MM.1S (cell line): Measurements from ENCODE around the gene LRG1.

Source experiments
- EZH2 ChIP-seq: fragments of 300-600 bp; sonication (generic); optimal IDR thresholded peaks from 2 replicates; pipeline ENCODE3; 2017; ENCODE audit warnings: low read depth, mild to moderate bottlenecking, antibody characterized with exemption, low read length, mixed read lengths
- TF ChIP-seq, protein P1 (sequence below): fragments of 300-600 bp; sonication (generic); IDR thresholded peaks from 2 replicates; pipeline ENCODE4 v1.5.1; 2016; ENCODE audit warnings: antibody characterized with exemption, low read length, mixed read lengths

DNA sequence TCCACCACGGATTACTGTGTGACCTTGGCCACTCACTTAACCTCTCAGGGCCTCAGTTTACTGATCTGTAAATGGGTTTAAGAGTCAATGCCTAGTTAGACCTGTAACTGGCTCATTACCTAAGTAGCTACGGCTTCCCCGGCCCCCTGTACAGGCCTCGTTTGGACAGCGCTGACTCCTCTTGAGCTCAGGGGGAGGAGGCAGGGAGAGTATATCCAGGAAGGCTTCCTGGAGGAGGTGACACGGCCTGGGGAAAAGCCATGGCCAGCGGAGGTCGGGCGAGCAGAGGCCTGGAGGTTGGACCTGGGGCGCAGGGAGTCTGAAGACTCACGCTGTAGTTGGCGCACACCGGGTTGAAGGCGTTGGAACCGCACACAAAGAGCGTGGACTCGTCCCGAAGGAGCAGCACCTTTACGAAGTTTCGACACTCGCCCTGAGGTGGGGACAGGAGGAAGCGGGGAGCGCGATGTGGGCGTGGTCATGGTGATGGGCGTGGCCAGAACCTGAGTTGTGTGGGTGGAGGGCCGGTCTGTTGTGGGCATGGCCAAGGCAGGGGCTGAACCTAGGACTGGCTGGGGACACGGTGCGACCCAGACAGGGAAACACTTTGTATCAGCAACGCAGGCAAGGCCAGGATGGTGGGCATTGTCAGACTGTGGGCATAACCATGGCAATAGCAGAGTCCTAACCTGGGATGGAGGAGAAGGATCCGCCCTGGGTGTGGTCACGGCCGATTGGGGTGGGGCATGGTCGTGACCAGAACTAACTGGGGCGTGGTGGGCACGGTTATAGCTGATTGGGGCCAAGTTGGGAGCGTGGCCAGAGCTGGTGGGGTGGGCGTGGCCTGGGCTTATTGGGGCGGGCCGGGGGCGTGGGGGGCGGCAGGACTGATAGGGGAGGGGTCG lies 16.1 kb upstream of the LRG1 start:
- TF ChIP-seq, protein P1, sequence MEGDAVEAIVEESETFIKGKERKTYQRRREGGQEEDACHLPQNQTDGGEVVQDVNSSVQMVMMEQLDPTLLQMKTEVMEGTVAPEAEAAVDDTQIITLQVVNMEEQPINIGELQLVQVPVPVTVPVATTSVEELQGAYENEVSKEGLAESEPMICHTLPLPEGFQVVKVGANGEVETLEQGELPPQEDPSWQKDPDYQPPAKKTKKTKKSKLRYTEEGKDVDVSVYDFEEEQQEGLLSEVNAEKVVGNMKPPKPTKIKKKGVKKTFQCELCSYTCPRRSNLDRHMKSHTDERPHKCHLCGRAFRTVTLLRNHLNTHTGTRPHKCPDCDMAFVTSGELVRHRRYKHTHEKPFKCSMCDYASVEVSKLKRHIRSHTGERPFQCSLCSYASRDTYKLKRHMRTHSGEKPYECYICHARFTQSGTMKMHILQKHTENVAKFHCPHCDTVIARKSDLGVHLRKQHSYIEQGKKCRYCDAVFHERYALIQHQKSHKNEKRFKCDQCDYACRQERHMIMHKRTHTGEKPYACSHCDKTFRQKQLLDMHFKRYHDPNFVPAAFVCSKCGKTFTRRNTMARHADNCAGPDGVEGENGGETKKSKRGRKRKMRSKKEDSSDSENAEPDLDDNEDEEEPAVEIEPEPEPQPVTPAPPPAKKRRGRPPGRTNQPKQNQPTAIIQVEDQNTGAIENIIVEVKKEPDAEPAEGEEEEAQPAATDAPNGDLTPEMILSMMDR = no peak
- no peak for TF ChIP-seq EZH2
